K562 (cell line): ENCODE results near the gene POLR3A. TPM values are rescaled to one million over a fixed set of nuclear protein-coding genes. Genes with fewer than 3 reads are reported as not detected.

ENCODE experiments used
- ATAC-seq: fragments of 200-7000 bp; cut with Tn5 transposase; 3 replicates; pipeline ENCODE4 v1.9.1; 2020; ENCODE audit warnings: moderate library complexity
- BruUV-seq: library from RNA; stranded (reverse); fragments of 400-500 nt; replicated peaks from 2 replicates; lab custom pipeline; 2021; lab: Mats Ljungman, UMichigan
- CTCF ChIA-PET: fragments of 300-600 bp; formaldehyde crosslinking; extraction: SDS; loops from one replicate; lab custom pipeline; 2021; ENCODE audit warnings: low intra/inter-chr PET ratio; lab: Yijun Ruan, JAX
- POLR2A ChIA-PET: fragments of 300-600, 350-650 bp; sonication (Branson Sonifier 250); formaldehyde crosslinking; extraction: SDS; loops from one replicate; lab custom pipeline; 2021; ENCODE audit warnings: antibody characterized with exemption, inconsistent platforms; lab: Yijun Ruan, JAX
- DNase-seq, 4 experiments: peaks; one replicate each; pipeline versions ENCODE4 v3.0.0 to v3.0.0-alpha.2; 2011 to 2018; ENCODE audit warnings: low spot score in 3 of 4, mixed read lengths in 3 of 4; ENCODE audit errors: extremely low read depth in 1 of 4
- FAIRE-seq: peaks from 2 replicates; lab custom pipeline; 2011; peaks lifted over from hg19 to GRCh38; lab: Jason Lieb, UNC
- H2AFZ ChIP-seq: 2 replicates; pipeline ENCODE4 v1.6.0; 2011; ENCODE audit warnings: low read depth, low read length, control low read depth, inconsistent platforms
- H3K27ac ChIP-seq: fragments of 200-600 bp; 3 replicates; pipeline ENCODE4 v1.8.0; 2011; ENCODE audit warnings: low read depth, mild to moderate bottlenecking, control low read depth, inconsistent platforms, low read length, moderate library complexity, mixed read lengths; ENCODE audit errors: extremely low read depth
- H3K27me3 ChIP-seq, 2 experiments: fragments of 300-600 bp in 1 of 2; 2 replicates in 1 of 2; 3 replicates in 1 of 2; pipeline versions ENCODE4 v1.6.0 to v1.8.0; 2011; ENCODE audit warnings: inconsistent platforms in 2 of 2, low read length in 2 of 2, mild to moderate bottlenecking in 1 of 2, mixed read lengths in 1 of 2, moderate library complexity in 1 of 2; ENCODE audit not compliant: control insufficient read depth in 2 of 2, insufficient read depth in 2 of 2
- H3K36me3 ChIP-seq: fragments of 300-600 bp; 3 replicates; pipeline ENCODE4 v1.8.0; 2011; ENCODE audit warnings: mild to moderate bottlenecking, low read length, inconsistent platforms; ENCODE audit not compliant: control insufficient read depth, insufficient read depth
- H3K4me1 ChIP-seq, 2 experiments: fragments of 200-600 bp in 1 of 2; replicated peaks in 1 of 2; 2 replicates in 1 of 2; 3 replicates in 1 of 2; pipeline versions ENCODE4 v1.5.1 to v1.8.0; 2011; ENCODE audit warnings: inconsistent platforms in 2 of 2, low read length in 2 of 2, mild to moderate bottlenecking in 1 of 2, mixed read lengths in 1 of 2, moderate library complexity in 1 of 2; ENCODE audit not compliant: control insufficient read depth in 2 of 2, insufficient read depth in 2 of 2
- H3K4me2 ChIP-seq: 2 replicates; pipeline ENCODE4 v1.6.1; 2011; ENCODE audit warnings: low read length, control low read depth, inconsistent platforms, mixed read lengths; ENCODE audit not compliant: insufficient read depth
- H3K4me3 ChIP-seq: fragments of 200-600 bp; sonication (generic), shearing (Covaris generic); 2 replicates; pipeline ENCODE4 v1.5.1; 2016; ENCODE audit warnings: control low read depth, inconsistent platforms
- H3K79me2 ChIP-seq: fragments of 200-600 bp; 3 replicates; pipeline ENCODE4 v1.8.0; 2011; ENCODE audit warnings: low read length, inconsistent platforms; ENCODE audit not compliant: control insufficient read depth, insufficient read depth
- H3K9ac ChIP-seq, 2 experiments: 2 replicates each; pipeline versions ENCODE4 v1.6.0 to v1.6.1; 2011; ENCODE audit warnings: low read depth in 2 of 2, low read length in 2 of 2, control low read depth in 1 of 2, inconsistent platforms in 1 of 2, mild to moderate bottlenecking in 1 of 2, mixed read lengths in 1 of 2; ENCODE audit not compliant: insufficient read depth in 1 of 2
- H3K9me1 ChIP-seq: one replicate; pipeline ENCODE4 v1.6.0; 2011; ENCODE audit warnings: inconsistent platforms, mild to moderate bottlenecking, low read length, moderate library complexity; ENCODE audit not compliant: control insufficient read depth, insufficient read depth
- H3K9me3 ChIP-seq: replicated peaks from 2 replicates; pipeline ENCODE4 v1.5.1; 2011; ENCODE audit warnings: low read depth, low read length, inconsistent platforms; ENCODE audit not compliant: control insufficient read depth, insufficient read depth
- H4K20me1 ChIP-seq: replicated peaks from 2 replicates; pipeline ENCODE4 v1.6.1; 2011; ENCODE audit warnings: low read length, inconsistent platforms, mixed read lengths; ENCODE audit not compliant: control insufficient read depth, insufficient read depth
- CHD7 ChIP-seq: fragments of 200-600 bp; sonication (generic); IDR thresholded peaks from one replicate; pipeline ENCODE4 v1.6.1; 2012; ENCODE audit warnings: mild to moderate bottlenecking, low read depth, low read length, inconsistent platforms
- E2F3 ChIP-seq: fragments of 250-450 bp; sonication (Bioruptor Pico); IDR thresholded peaks from 2 replicates; pipeline ENCODE4 v1.4.0; 2020; ENCODE audit warnings: mild to moderate bottlenecking
- E2F8 ChIP-seq: fragments of 450-650 bp; IDR thresholded peaks from 2 replicates; pipeline ENCODE4 v1.7.1; 2018; ENCODE audit warnings: mild to moderate bottlenecking, low read depth; ENCODE audit not compliant: partially characterized antibody
- KLF10 ChIP-seq: fragments of 250-450 bp; sonication (Bioruptor Pico); IDR thresholded peaks from 2 replicates; pipeline ENCODE4 v1.6.1; 2021; ENCODE audit warnings: matching md5 sums
- MYNN ChIP-seq, 2 experiments: sonication (generic); formaldehyde crosslinking in 1 of 2; IDR thresholded peaks; 2 replicates each; pipeline versions ENCODE4 v1.5.0 to v1.6.1; 2016 to 2020; ENCODE audit warnings: antibody characterized with exemption in 1 of 2, missing genetic modification reagents in 1 of 2
- POU5F1 ChIP-seq: fragments of 150-350 bp; IDR thresholded peaks from 2 replicates; pipeline ENCODE4 v1.6.1; 2014; ENCODE audit warnings: borderline replicate concordance, low read length, low read depth, mild to moderate bottlenecking; ENCODE audit not compliant: partially characterized antibody
- WGBS: fragments of 100-300 bp; shearing (Covaris generic); methylation state at CpG from one replicate; pipeline ENCODE4 v1.1.6; 2016; ENCODE audit warnings: low coverage, mixed read lengths; ENCODE audit not compliant: insufficient coverage; ENCODE audit errors: missing lambda C conversion rate; 5-methylcytosine and 5-hydroxymethylcytosine counted together
- in situ Hi-C: fragments of 300-500 bp; cut with MboI; formaldehyde crosslinking; loops from 4 replicates; pipeline ENCODE4 v1.15.0; 2018; ENCODE audit warnings: inconsistent platforms, mixed read lengths
- intact Hi-C: fragments of 100-400 bp; cut with micrococcal nuclease; formaldehyde crosslinking; loops from 2 replicates; pipeline ENCODE4 v1.14.2; 2022
- polyA plus RNA-seq, 8 experiments: library from polyadenylated mRNA; depleted of rRNA in 4 of 8; stranded (reverse) in 5 of 8; unstranded in 3 of 8; fragments of >200 nt; fragmentation: Nextera tagmentation in 2 of 8; fragmentation: Illumina TruSeq in 1 of 8; extraction: Ambion mirVana in 2 of 8; extraction: Trizol in 1 of 8; gene quantifications; 2 replicates each; pipeline versions ENCODE4 v1.2.1 to v1.2.3, GENCODE V29; 2011 to 2014; ENCODE audit warnings: inconsistent platforms in 1 of 8, missing spikeins in 1 of 8
- total RNA-seq, 7 experiments: library from RNA; depleted of rRNA in 6 of 7; stranded (reverse); fragments of >200 nt in 6 of 7; fragmentation: Illumina TruSeq in 2 of 7; extraction: Trizol in 2 of 7; gene quantifications; 2 replicates each; pipeline versions ENCODE4 v1.2.1 to v1.2.3, GENCODE V29; 2011 to 2021; ENCODE audit warnings: low replicate concordance in 1 of 7

The POLR3A gene
- total and polyA plus RNA-seq, 9 of the 15 experiments (the other 6 are each of a cell fraction or from before 2014, with no cell fraction given): 14.9 to 37.0 (median 26.7) TPM

DNA sequence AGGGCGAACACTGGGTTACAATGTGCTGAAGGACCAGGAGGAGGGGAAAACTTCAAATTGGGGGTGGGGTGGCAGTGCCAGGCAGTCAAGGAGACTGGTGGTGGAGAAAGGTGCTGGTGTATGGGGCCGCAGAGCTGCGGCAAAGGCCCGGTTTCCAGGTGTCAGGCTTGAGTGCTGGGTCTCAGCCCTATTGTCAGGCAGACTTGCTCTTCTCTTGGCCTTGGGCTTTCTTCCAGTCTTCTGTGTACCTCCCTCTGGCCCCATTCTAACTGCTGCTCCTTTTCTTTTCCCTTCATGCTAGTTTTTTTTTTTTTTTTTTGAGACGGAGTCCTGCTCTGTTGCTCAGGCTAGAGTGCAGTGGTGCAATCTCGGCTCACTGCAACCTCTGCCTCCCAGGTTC lies 51.0 kb downstream of the POLR3A start (continued):
- TF ChIP-seq E2F8: no peak

GRCh38 chr10:77977934-77978333 lies 51.4 kb downstream of the POLR3A start:
- peaks cover 80% of the 10 kb centered on the region for H3K36me3 ChIP-seq
- TF ChIP-seq POU5F1 (no peak), MYNN (IDR thresholded peaks at IDR 0.05) (no peak), MYNN (CRISPR knock-in tag; IDR thresholded peaks at IDR 0.05) (no peak), E2F3 (CRISPR knock-in tag) (no peak), CHD7 (no peak), KLF10 (CRISPR knock-in tag) (no peak)

More at GRCh38 chr10:77977934-77978333, 51.4 kb downstream of the POLR3A start:
- Histone ChIP-seq H3K4me3 (no peak overlapping the region), H3K4me2 (no peak overlapping the region), H3K9ac (no peak overlapping the region), H2AFZ (no peak overlapping the region), H3K9me1 (no peaks in the 10 kb centered on the region), H3K4me1 (no peaks in the 10 kb centered on the region; a peak in 2 of 5 replicates), H3K27me3 (no peaks in the 10 kb centered on the region), H3K79me2 (no peaks in the 10 kb centered on the region), H3K9me3 (no peaks in the 10 kb centered on the region), H4K20me1 (no peaks in the 10 kb centered on the region), H3K27ac (no peak overlapping the region)
- ATAC-seq: no peak
- BruUV-seq: no TSS peak
- intact Hi-C loops: no loop called here
- in situ Hi-C loops: no loop called here
- CTCF ChIA-PET: no interaction called here
- DNase-seq: no peak
- 93% methylated on average over 3 of the region's 3 CpGs for WGBS
- POLR2A ChIA-PET: interaction anchor here (1.0 kb wide), 1 partner anchor 12 kb away, joined by 4 read pairs; no protein-coding TSS in a partner anchor
- no peak for FAIRE-seq
